Osteoblast (primary cell): ENCODE measurements around the gene TXNDC5. TPM values are rescaled to one million over a fixed set of nuclear protein-coding genes. Genes with fewer than 3 reads are reported as not detected.

Experiments
- DNase-seq: peaks from one replicate; pipeline ENCODE4 v3.0.0; 2011; ENCODE audit warnings: low spot score, mixed read lengths; ENCODE audit not compliant: insufficient read length; ENCODE audit errors: missing footprints
- H2AFZ ChIP-seq: 2 replicates; pipeline ENCODE4 v1.6.0; 2011; ENCODE audit warnings: mild to moderate bottlenecking, low read length
- H3K27ac ChIP-seq: 2 replicates; pipeline ENCODE4 v1.5.1; 2011; ENCODE audit warnings: mild to moderate bottlenecking, low read depth, low read length, moderate library complexity
- H3K27me3 ChIP-seq: 2 replicates; pipeline ENCODE4 v1.6.0; 2012; ENCODE audit warnings: mild to moderate bottlenecking, control low read depth, inconsistent platforms, low read length, moderate library complexity; ENCODE audit not compliant: insufficient read depth
- H3K36me3 ChIP-seq: 2 replicates; pipeline ENCODE4 v1.5.1; 2011; ENCODE audit warnings: mild to moderate bottlenecking, low read length, control low read depth, moderate library complexity; ENCODE audit not compliant: insufficient read depth
- H3K4me1 ChIP-seq: 2 replicates; pipeline ENCODE4 v1.5.1; 2011; ENCODE audit warnings: mild to moderate bottlenecking, low read length, control low read depth, moderate library complexity; ENCODE audit not compliant: insufficient read depth
- H3K4me2 ChIP-seq: 2 replicates; pipeline ENCODE4 v1.6.0; 2011; ENCODE audit warnings: mild to moderate bottlenecking, low read length; ENCODE audit not compliant: insufficient read depth
- H3K4me3 ChIP-seq: fragments of 200-600 bp; sonication (generic); 3 replicates; pipeline ENCODE4 v1.5.1; 2012; ENCODE audit warnings: mild to moderate bottlenecking, low read length, inconsistent platforms; ENCODE audit not compliant: insufficient read depth
- H3K79me2 ChIP-seq: 2 replicates; pipeline ENCODE4 v1.6.0; 2012; ENCODE audit warnings: mild to moderate bottlenecking, low read length, control low read depth, inconsistent platforms; ENCODE audit not compliant: insufficient read depth
- H3K9me3 ChIP-seq: 2 replicates; pipeline ENCODE4 v1.5.1; 2011; ENCODE audit warnings: low read depth, low read length, control low read depth
- H4K20me1 ChIP-seq: 2 replicates; pipeline ENCODE4 v1.6.0; 2012; ENCODE audit warnings: mild to moderate bottlenecking, low read length, control low read depth; ENCODE audit not compliant: insufficient read depth
- CTCF ChIP-seq: IDR thresholded peaks from 2 replicates; pipeline ENCODE4 v1.5.1; 2011; ENCODE audit warnings: mild to moderate bottlenecking, low read depth, low read length, moderate library complexity; ENCODE audit errors: extremely low read depth
- total RNA-seq: library from RNA; depleted of rRNA; stranded (reverse); fragments of >200 nt; gene quantifications from 2 replicates; pipeline ENCODE4 v1.2.3, GENCODE V29; 2012

Gene TXNDC5
- total RNA-seq, 1 donor: 344 TPM

- Histone ChIP-seq H4K20me1 (peaks cover 25% of the 10 kb centered on the region), H3K79me2 (peaks cover 27% of the 10 kb centered on the region), H3K4me3 (no peak overlapping the region), H3K4me2 (no peak overlapping the region), H2AFZ (no peak overlapping the region), H3K27me3 (no peaks in the 10 kb centered on the region), H3K27ac (no peak overlapping the region), H3K4me1 (no peaks in the 10 kb centered on the region), H3K36me3 (peaks cover 95% of the 10 kb centered on the region), H3K9me3 (no peaks in the 10 kb centered on the region)
- no peak for TF ChIP-seq CTCF
- DNase-seq: no peak
Measured at GRCh38 chr6:7897461-7898192, 13.0 kb downstream of the TXNDC5 start.

- no peaks in the 10 kb centered on the region for H3K27me3 ChIP-seq
- no peak for DNase-seq
- no peak for TF ChIP-seq CTCF
- no peak overlapping the region for H3K4me2 ChIP-seq
- no peaks in the 10 kb centered on the region for H3K4me1 ChIP-seq
- no peak overlapping the region for H3K27ac ChIP-seq
- no peaks in the 10 kb centered on the region for H3K9me3 ChIP-seq
- H3K36me3 ChIP-seq: peaks cover 95% of the 10 kb centered on the region
- H2AFZ ChIP-seq: no peak overlapping the region
- H3K79me2 ChIP-seq: peaks cover 16% of the 10 kb centered on the region
- no peak overlapping the region for H3K4me3 ChIP-seq
- peaks cover 20% of the 10 kb centered on the region for H4K20me1 ChIP-seq
Measured at GRCh38 chr6:7896465-7896987, 14.1 kb downstream of the TXNDC5 start.

- Histone ChIP-seq H3K27me3 (no peaks in the 10 kb centered on the region), H4K20me1 (peaks cover 9% of the 10 kb centered on the region), H2AFZ (no peak overlapping the region), H3K79me2 (peaks cover 3% of the 10 kb centered on the region), H3K9me3 (no peaks in the 10 kb centered on the region), H3K4me1 (no peaks in the 10 kb centered on the region), H3K4me3 (no peak overlapping the region), H3K4me2 (no peak overlapping the region), H3K27ac (no peak overlapping the region), H3K36me3 (peaks cover 94% of the 10 kb centered on the region)
- TF ChIP-seq CTCF: no peak
- no peak for DNase-seq
Measured at GRCh38 chr6:7895125-7895423, 15.5 kb downstream of the TXNDC5 start.

GRCh38 chr6:7894262-7895124, 16.1 kb downstream of the TXNDC5 start:
- H3K4me1 ChIP-seq: no peaks in the 10 kb centered on the region
- no peak overlapping the region for H3K4me3 ChIP-seq
- H3K9me3 ChIP-seq: no peaks in the 10 kb centered on the region
- peaks cover 97% of the 10 kb centered on the region for H3K36me3 ChIP-seq
- TF ChIP-seq CTCF: no peak
- H3K4me2 ChIP-seq: no peak overlapping the region
- DNase-seq: no peak
- H3K27ac ChIP-seq: no peak overlapping the region
- no peak overlapping the region for H2AFZ ChIP-seq
- peaks cover 3% of the 10 kb centered on the region for H3K79me2 ChIP-seq
- H4K20me1 ChIP-seq: peaks cover 8% of the 10 kb centered on the region
- H3K27me3 ChIP-seq: no peaks in the 10 kb centered on the region
